Gastrocnemius medialis (tissue), 4 donors: ENCODE results near the gene PABPC1L. TPM values are rescaled to one million over a fixed set of nuclear protein-coding genes. Genes with fewer than 3 reads are reported as not detected.

ENCODE experiments used
- ATAC-seq, 2 donors: fragments of 150-250 bp; one replicate each; pipeline ENCODE4 v1.9.1; 2016
- DNase-seq, 2 donors: peaks; one replicate each; pipeline ENCODE4 v3.0.0-alpha.2; 2019
- H3K27ac ChIP-seq, 4 donors: fragments of 200-600 bp; sonication (generic); 1 replicate in 1 of 4; 2 replicates in 3 of 4; pipeline ENCODE4 v1.5.1; 2016 to 2018; ENCODE audit warnings: mild to moderate bottlenecking in 2 of 4, moderate library complexity in 1 of 4
- H3K27me3 ChIP-seq, 3 donors: fragments of 200-600 bp; sonication (generic) in 2 of 3; 1 replicate in 1 of 3; 2 replicates in 2 of 3; pipeline versions ENCODE4 v1.5.1 to v1.6.0; 2016 to 2019; ENCODE audit warnings: mild to moderate bottlenecking in 1 of 3, moderate library complexity in 1 of 3
- H3K36me3 ChIP-seq, 2 donors: fragments of 200-600 bp; sonication (generic) in 1 of 2; one replicate each; pipeline ENCODE4 v1.5.1; 2017 to 2018
- H3K4me1 ChIP-seq, 2 donors: fragments of 200-600 bp; sonication (generic) in 1 of 2; one replicate each; pipeline ENCODE4 v1.5.1; 2016 to 2017; ENCODE audit warnings: mild to moderate bottlenecking in 2 of 2
- H3K4me3 ChIP-seq, 4 donors: fragments of 200-600 bp; sonication (generic) in 3 of 4; 1 replicate in 1 of 4; 2 replicates in 3 of 4; pipeline ENCODE4 v1.5.1; 2016 to 2019; ENCODE audit warnings: mild to moderate bottlenecking in 2 of 4
- H3K9me3 ChIP-seq, 3 donors: fragments of 200-600 bp; sonication (generic) in 2 of 3; 1 replicate in 1 of 3; 2 replicates in 2 of 3; pipeline ENCODE4 v1.5.1; 2016 to 2019
- POLR2A ChIP-seq, 2 donors: fragments of 450-650 bp; IDR thresholded peaks; one replicate each; pipeline ENCODE4 v1.6.1; 2017; ENCODE audit warnings: antibody characterized with exemption in 2 of 2, mild to moderate bottlenecking in 2 of 2, moderate library complexity in 2 of 2
- in situ Hi-C, 4 donors: fragments of 200-750 bp; cut with MboI; loops; one replicate each; pipeline versions ENCODE4 v1.15.0 to v1.8.0; 2017; ENCODE audit warnings: low sequenced_read_pairs in 4 of 4
- intact Hi-C: fragments of 100-400 bp; cut with DNase I; formaldehyde crosslinking; loops from one replicate; pipeline ENCODE4 v1.15.1; 2023; ENCODE audit warnings: low total_unique reads
- total RNA-seq, 4 donors: library from RNA; depleted of rRNA; stranded (reverse); fragments of >200 nt; gene quantifications; one replicate each; pipeline versions ENCODE4 v1.1.0 to v1.2.3, GENCODE V29; 2016
- TF ChIP-seq, protein P1 (sequence below), 5 experiments: fragments of 450-650 bp in 3 of 5; fragments of 200-600 bp in 2 of 5; sonication (generic) in 2 of 5; IDR thresholded peaks in 4 of 5; conservative IDR thresholded peaks in 1 of 5; 1 replicate in 4 of 5; 2 replicates in 1 of 5; pipeline ENCODE4 v1.5.1; 2016 to 2019; ENCODE audit warnings: antibody characterized with exemption in 5 of 5, mild to moderate bottlenecking in 3 of 5, moderate library complexity in 3 of 5

PABPC1L gene
- total RNA-seq, 4 donors from 2014 or later, result 0.22 to 3.8 (median 0.54) TPM

DNA sequence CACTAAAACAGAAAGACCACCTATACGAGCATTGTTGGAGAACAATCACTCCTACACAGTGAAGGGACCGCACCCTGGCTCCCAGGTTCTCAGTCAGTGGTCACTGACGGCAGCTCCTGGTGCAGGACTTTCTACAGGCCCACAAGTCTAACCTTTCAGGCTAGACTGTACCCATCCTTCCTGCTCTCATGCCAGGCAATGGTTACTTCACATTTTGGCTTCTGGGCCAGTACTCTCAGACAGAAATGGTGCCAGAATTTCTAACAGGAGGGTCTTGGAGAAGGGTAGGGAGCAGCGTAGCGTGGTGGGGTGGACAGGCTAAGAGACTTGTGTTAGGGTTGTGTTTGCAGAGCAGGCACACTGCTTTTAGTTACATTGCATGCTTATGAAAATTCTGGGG is 38.2 kb downstream of the PABPC1L start:
- peaks cover 0 to 4% of the 10 kb centered on the region in 2 donors for H3K4me1 ChIP-seq
- no peaks in the 10 kb centered on the region for H3K9me3 ChIP-seq
- DNase-seq (no peak), ATAC-seq (no peak)
- no peaks in the 10 kb centered on the region for H3K27me3 ChIP-seq
- in situ Hi-C loops (no loop called here), intact Hi-C loops (no loop called here)
- H3K36me3 ChIP-seq, result peaks cover 0 to 76% of the 10 kb centered on the region in 2 donors
- no peak for TF ChIP-seq POLR2A (IDR thresholded peaks at IDR 0.05)
- TF ChIP-seq, protein P1, sequence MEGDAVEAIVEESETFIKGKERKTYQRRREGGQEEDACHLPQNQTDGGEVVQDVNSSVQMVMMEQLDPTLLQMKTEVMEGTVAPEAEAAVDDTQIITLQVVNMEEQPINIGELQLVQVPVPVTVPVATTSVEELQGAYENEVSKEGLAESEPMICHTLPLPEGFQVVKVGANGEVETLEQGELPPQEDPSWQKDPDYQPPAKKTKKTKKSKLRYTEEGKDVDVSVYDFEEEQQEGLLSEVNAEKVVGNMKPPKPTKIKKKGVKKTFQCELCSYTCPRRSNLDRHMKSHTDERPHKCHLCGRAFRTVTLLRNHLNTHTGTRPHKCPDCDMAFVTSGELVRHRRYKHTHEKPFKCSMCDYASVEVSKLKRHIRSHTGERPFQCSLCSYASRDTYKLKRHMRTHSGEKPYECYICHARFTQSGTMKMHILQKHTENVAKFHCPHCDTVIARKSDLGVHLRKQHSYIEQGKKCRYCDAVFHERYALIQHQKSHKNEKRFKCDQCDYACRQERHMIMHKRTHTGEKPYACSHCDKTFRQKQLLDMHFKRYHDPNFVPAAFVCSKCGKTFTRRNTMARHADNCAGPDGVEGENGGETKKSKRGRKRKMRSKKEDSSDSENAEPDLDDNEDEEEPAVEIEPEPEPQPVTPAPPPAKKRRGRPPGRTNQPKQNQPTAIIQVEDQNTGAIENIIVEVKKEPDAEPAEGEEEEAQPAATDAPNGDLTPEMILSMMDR (IDR thresholded peaks at IDR 0.05 in 4 of 5, conservative IDR thresholded peaks at IDR 0.05 in 1 of 5), result no peak
- H3K27ac ChIP-seq, result no peak overlapping the region
- H3K4me3 ChIP-seq, result no peak overlapping the region

DNA sequence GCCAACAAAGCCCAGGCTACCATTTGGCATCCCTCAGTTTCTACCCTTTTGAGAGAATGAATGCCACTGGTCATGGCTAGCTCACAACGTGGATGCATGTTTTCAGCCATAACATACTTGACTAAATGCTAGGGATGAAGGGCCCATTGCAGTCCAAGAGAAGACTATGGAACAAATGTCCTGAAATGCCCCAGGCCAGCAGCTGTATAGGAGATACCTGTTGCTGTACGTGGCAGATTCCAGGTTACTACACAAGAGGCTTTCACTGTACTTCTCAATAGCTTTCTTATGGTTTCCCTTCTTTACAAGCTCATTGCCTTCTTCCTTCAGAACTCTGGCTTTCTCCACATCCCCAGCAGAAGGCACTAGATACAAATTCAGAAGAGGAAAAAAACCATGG is 38.7 kb downstream of the PABPC1L start:
- intact Hi-C loops (no loop called here), in situ Hi-C loops (no loop called here)
- Histone ChIP-seq H3K36me3 (peaks cover 0 to 76% of the 10 kb centered on the region in 2 donors), H3K4me1 (peaks cover 0 to 4% of the 10 kb centered on the region in 2 donors), H3K4me3 (no peak overlapping the region), H3K9me3 (no peaks in the 10 kb centered on the region), H3K27me3 (no peaks in the 10 kb centered on the region), H3K27ac (no peak overlapping the region)
- TF ChIP-seq, protein P1 (IDR thresholded peaks at IDR 0.05 in 4 of 5, conservative IDR thresholded peaks at IDR 0.05 in 1 of 5), result no peak
- TF ChIP-seq POLR2A (IDR thresholded peaks at IDR 0.05), result no peak
- ATAC-seq (no peak), DNase-seq (no peak)

DNA sequence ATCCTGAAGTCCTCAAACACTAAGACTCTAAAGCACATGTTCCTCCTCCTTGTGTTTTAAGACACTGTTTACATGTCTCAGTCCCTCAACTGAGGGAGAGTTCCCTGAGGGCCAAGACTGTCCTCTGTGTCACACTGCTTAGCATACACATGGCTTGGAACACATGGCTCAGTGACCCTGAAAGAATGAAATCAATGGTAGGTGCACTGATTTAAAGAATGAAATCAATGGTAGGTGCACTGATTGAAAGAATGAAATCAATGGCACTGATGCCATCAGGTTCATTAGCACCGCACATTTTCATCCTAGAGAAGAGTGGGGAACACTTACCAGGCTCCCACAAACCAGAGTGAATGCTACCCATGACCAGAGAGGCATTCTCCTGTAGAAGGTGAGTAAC is 40.5 kb downstream of the PABPC1L start:
- in situ Hi-C loops (loop anchor here in 1 of 4 donors (25.0 kb wide), 1 partner anchor 112 kb away; no protein-coding TSS in a partner anchor), intact Hi-C loops (no loop called here)
- no peaks in the 10 kb centered on the region for H3K27me3 ChIP-seq
- H3K4me3 ChIP-seq, result no peak overlapping the region
- no peak overlapping the region for H3K27ac ChIP-seq
- TF ChIP-seq, protein P1 (IDR thresholded peaks at IDR 0.05 in 4 of 5, conservative IDR thresholded peaks at IDR 0.05 in 1 of 5), result no peak
- no peak for TF ChIP-seq POLR2A (IDR thresholded peaks at IDR 0.05)
- H3K9me3 ChIP-seq, result no peaks in the 10 kb centered on the region
- peaks cover 0 to 4% of the 10 kb centered on the region in 2 donors for H3K4me1 ChIP-seq
- DNase-seq, result no peak
- peaks cover 0 to 85% of the 10 kb centered on the region in 2 donors for H3K36me3 ChIP-seq
- no peak for ATAC-seq

DNA sequence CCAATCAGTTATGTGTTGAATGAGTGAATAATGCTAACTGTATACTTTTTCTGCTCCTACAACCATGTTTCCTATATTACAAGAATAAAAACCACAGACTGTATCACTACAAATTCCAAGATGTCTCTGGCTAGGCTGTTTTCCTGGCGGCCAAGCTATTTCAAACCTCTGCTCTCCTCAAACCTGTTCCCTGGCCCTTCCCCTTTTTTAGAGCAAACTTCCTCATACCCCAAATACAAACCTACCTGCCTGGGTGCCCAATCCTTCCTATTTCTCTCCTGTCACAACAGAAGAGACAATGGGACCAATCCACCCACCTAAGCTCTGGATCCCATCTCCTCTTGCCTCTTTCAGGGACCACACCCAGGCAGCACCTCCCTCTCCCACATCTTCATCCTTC is 42.9 kb downstream of the PABPC1L start:
- Histone ChIP-seq H3K36me3 (peaks cover 0 to 79% of the 10 kb centered on the region in 2 donors), H3K4me3 (no peak overlapping the region), H3K4me1 (peaks cover 0 to 2% of the 10 kb centered on the region in 2 donors), H3K9me3 (no peaks in the 10 kb centered on the region), H3K27ac (no peak overlapping the region), H3K27me3 (no peaks in the 10 kb centered on the region)
- intact Hi-C loops (no loop called here), in situ Hi-C loops (loop anchor here in 1 of 4 donors (25.0 kb wide), 1 partner anchor 110 kb away; no protein-coding TSS in a partner anchor)
- no peak for ATAC-seq
- no peak for DNase-seq
- TF ChIP-seq, protein P1 (IDR thresholded peaks at IDR 0.05 in 4 of 5, conservative IDR thresholded peaks at IDR 0.05 in 1 of 5), result no peak
- no peak for TF ChIP-seq POLR2A (IDR thresholded peaks at IDR 0.05)

DNA sequence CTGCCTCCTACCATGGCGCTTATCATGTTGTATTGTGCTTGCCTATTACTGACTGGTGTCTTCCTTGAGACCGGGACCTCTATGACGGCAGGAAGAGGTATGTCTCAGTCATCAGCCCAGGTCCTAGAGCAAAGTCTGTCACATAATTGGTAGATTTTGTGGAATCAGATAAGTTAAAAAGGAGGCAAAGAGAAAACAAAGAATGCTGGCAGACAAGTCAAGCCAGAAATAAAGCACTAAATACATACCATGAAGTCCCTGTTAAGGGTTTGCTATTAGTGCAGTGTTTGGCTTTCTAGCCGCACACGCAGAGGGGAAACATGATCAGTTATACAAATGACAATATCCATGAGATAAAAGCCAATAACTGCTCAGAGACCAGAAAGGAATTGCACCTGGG is 44.4 kb downstream of the PABPC1L start:
- no peak overlapping the region for H3K27ac ChIP-seq
- H3K9me3 ChIP-seq, result no peaks in the 10 kb centered on the region
- peaks cover 7 to 12% of the 10 kb centered on the region in 2 donors for H3K4me1 ChIP-seq
- H3K36me3 ChIP-seq, result peaks cover 0 to 68% of the 10 kb centered on the region in 2 donors
- ATAC-seq (no peak), DNase-seq (no peak)
- TF ChIP-seq POLR2A (IDR thresholded peaks at IDR 0.05), result no peak
- TF ChIP-seq, protein P1 (IDR thresholded peaks at IDR 0.05 in 4 of 5, conservative IDR thresholded peaks at IDR 0.05 in 1 of 5), result no peak
- in situ Hi-C loops (loop anchor here in 1 of 4 donors (25.0 kb wide), 1 partner anchor 108 kb away; no protein-coding TSS in a partner anchor), intact Hi-C loops (no loop called here)
- no peaks in the 10 kb centered on the region for H3K27me3 ChIP-seq
- H3K4me3 ChIP-seq, result no peak overlapping the region
